Activated naive CD4-positive, alpha-beta T cell treated with anti-CD3 and anti-CD28 coated beads, Interleukin-2, amount 50 U/mL, for 72 hours (primary cell): Measurements from ENCODE around the gene MC3R. TPM values are rescaled to one million over a fixed set of nuclear protein-coding genes. Genes with fewer than 3 reads are reported as not detected.
"Not testable (repeated sequence)": the region's sequence is repeated elsewhere in the genome, so short reads cannot be mapped to it uniquely, and the experiment has no call there.

Source experiments
- ATAC-seq, 2 donors: fragments of 150-1000 bp; cut with Tn5 transposase; 2 replicates each; pipeline ENCODE4 v1.10.0; 2021; ENCODE audit warnings: mild to moderate bottlenecking in 2 of 2, moderate library complexity in 2 of 2
- DNase-seq, 2 donors: peaks; one replicate each; pipeline ENCODE4 v3.0.0; 2021 to 2022; ENCODE audit warnings: low spot score in 2 of 2
- H3K27ac Mint-ChIP-seq, 2 donors: one replicate each; pipeline ENCODE4 v1.8.0; 2022; ENCODE audit warnings: mild to moderate bottlenecking in 2 of 2, mixed read lengths in 2 of 2
- H3K36me3 Mint-ChIP-seq, 2 donors: one replicate each; pipeline ENCODE4 v1.8.0; 2022; ENCODE audit warnings: mixed read lengths in 2 of 2
- H3K9me3 Mint-ChIP-seq, 2 donors: one replicate each; pipeline ENCODE4 v1.8.0; 2022; ENCODE audit warnings: mixed read lengths in 2 of 2
- total RNA-seq, 2 donors: library from RNA; stranded (reverse); gene quantifications; one replicate each; pipeline ENCODE4 v1.2.3, GENCODE V29; 2022

MC3R gene
- not detected for total RNA-seq

GRCh38 chr20:56247954-56248782 is at the start of gene MC3R:
TSS of gene MC3R (plus strand) at chr20:56248732. CDS start at chr20:56248844, 112 bp downstream.
- ATAC-seq = peak in 1 of 2 donors; percentile 76
- no peak within 1 kb of the TSS for H3K27ac Mint-ChIP-seq
- no peaks in the 10 kb centered on the region for H3K36me3 Mint-ChIP-seq
- H3K9me3 Mint-ChIP-seq = no peaks in the 10 kb centered on the region
- DNase-seq = peak in 1 of 2 donors; percentile 36

- DNase-seq (peak in 1 of 2 donors; percentile 15), ATAC-seq (no peak)
- H3K9me3 Mint-ChIP-seq = peaks cover 20 to 23% of the 10 kb centered on the region in 2 donors
- peaks cover 17 to 20% of the 10 kb centered on the region in 2 donors for H3K36me3 Mint-ChIP-seq
- no peak overlapping the region for H3K27ac Mint-ChIP-seq
Observed at GRCh38 chr20:56200456-56200855, 48.1 kb upstream of the MC3R start.

DNA sequence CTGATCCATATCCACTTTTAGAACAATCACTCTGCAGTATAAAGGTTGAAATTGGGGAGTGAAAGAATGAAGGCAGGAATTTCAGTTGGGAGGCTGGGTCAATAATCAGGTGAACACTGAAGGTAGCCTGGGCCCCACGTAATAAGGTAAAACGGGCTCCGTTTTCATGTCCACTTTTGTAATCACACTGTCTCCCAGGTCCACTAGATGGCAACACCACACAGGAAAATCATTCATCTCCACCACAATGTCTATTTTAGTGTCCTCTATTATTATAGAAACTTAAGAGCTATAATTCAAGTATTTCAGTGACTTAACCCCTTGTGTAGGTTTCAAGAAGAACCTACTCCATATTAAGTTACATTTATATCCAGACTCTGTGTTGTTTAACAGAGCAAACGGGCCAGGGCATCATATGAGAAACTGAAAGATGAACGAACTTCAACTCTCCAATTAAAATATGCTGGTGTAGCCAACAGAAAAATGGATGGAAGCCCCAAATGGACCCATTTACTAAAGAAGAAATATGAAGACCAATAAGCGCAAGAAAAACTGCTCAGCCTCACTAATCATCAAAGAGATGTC is 45.9 kb upstream of the MC3R start:
- H3K36me3 Mint-ChIP-seq = peaks cover 17 to 20% of the 10 kb centered on the region in 2 donors
- DNase-seq = no peak

GRCh38 chr20:56204206-56204605 is 44.3 kb upstream of the MC3R start:
- ATAC-seq (no peak), DNase-seq (no peak)
- Mint-ChIP-seq H3K36me3 (peaks cover 16 to 17% of the 10 kb centered on the region in 2 donors), H3K9me3 (peaks cover 19 to 20% of the 10 kb centered on the region in 2 donors), H3K27ac (no peak overlapping the region)

More for the DNA sequence above, 45.9 kb upstream of the MC3R start:
- Mint-ChIP-seq H3K27ac (no peak overlapping the region), H3K9me3 (peaks cover 20 to 23% of the 10 kb centered on the region in 2 donors)
- ATAC-seq = no peak

GRCh38 chr20:56205346-56205745 is 43.2 kb upstream of the MC3R start:
- no peak for ATAC-seq
- Mint-ChIP-seq H3K9me3 (peaks cover 9 to 10% of the 10 kb centered on the region in 2 donors), H3K36me3 (peaks cover 5 to 10% of the 10 kb centered on the region in 2 donors), H3K27ac (no peak overlapping the region)
- DNase-seq = no peak

GRCh38 chr20:56207656-56208055 is 40.9 kb upstream of the MC3R start:
- Mint-ChIP-seq H3K36me3 (no peaks in the 10 kb centered on the region), H3K9me3 (no peaks in the 10 kb centered on the region), H3K27ac (no peak overlapping the region)
- ATAC-seq (no peak), DNase-seq (no peak)

GRCh38 chr20:56208121-56208520 is 40.4 kb upstream of the MC3R start:
- ATAC-seq (no peak), DNase-seq (no peak)
- Mint-ChIP-seq H3K27ac (no peak overlapping the region), H3K36me3 (no peaks in the 10 kb centered on the region), H3K9me3 (no peaks in the 10 kb centered on the region)

- DNase-seq = no peak
- ATAC-seq = no peak
- Mint-ChIP-seq H3K9me3 (no peaks in the 10 kb centered on the region), H3K36me3 (no peaks in the 10 kb centered on the region), H3K27ac (no peak overlapping the region)
Observed at GRCh38 chr20:56211051-56211450, 37.5 kb upstream of the MC3R start.

DNA sequence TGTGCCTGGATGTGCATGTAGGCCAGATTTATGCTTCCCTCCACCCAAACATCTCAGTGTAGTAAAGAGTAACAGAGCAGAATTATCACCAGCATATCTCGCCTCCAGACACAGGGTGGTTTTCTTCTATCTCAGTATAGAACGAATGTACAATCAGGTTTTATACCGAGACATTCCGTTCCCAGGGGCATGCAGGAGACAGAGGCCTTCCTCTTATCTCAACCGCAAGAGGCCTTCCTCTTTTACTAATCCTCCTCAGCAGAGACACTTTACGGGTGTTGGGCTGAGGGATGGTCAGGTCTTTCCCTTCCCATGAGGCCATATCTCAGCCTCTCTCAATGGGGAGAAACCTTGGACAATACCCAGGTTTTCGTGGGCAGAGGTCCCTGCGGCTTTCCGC is 36.4 kb upstream of the MC3R start:
- H3K9me3 Mint-ChIP-seq = no peaks in the 10 kb centered on the region
- H3K36me3 Mint-ChIP-seq = no peaks in the 10 kb centered on the region
- no peak overlapping the region for H3K27ac Mint-ChIP-seq
- ATAC-seq = no peak
- no peak for DNase-seq

DNA sequence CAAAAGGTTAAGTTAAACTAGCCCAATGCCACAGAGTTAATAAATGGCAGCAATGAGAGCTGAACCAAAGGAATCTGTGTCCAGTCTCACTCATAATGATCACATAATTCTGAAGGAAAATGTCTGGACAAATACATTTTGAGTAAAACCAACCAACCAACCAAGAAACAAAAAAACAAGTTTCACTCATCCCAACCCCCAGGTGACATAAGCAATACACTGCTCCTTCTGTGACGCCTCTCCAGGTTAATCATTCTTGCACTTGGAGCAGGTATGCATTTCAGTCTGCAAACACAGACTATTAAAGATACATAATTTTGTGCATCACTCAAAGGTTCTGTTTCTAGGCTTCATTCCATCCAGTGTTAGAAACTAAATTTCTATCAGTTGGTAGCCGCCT is 35.2 kb upstream of the MC3R start:
- no peak for ATAC-seq
- DNase-seq = no peak
- H3K36me3 Mint-ChIP-seq = no peaks in the 10 kb centered on the region
- no peaks in the 10 kb centered on the region for H3K9me3 Mint-ChIP-seq
- no peak overlapping the region for H3K27ac Mint-ChIP-seq

DNA sequence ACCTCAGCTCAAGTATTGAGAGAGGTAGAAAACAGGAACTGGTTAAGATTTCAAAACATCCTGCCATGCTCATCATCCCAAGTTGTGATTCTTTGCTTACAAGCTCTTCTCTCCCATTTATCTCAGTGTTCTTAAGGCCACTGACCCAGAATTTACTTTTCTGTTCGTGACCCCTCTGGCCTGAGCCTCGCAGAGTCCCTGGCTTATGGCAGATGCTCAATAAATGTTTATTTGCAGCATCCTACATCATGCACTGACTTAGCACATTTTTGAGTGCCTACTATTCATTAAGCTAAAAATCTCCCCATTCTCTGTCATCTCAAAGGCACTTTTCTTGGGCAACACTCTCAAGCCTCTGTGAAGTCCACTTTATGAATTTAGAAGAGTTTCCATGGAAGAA is 33.4 kb upstream of the MC3R start:
- Mint-ChIP-seq H3K9me3 (peaks cover 5% of the 10 kb centered on the region in 2 donors), H3K27ac (no peak overlapping the region), H3K36me3 (peaks cover 0 to 5% of the 10 kb centered on the region in 2 donors)
- ATAC-seq = no peak
- DNase-seq = no peak

DNA sequence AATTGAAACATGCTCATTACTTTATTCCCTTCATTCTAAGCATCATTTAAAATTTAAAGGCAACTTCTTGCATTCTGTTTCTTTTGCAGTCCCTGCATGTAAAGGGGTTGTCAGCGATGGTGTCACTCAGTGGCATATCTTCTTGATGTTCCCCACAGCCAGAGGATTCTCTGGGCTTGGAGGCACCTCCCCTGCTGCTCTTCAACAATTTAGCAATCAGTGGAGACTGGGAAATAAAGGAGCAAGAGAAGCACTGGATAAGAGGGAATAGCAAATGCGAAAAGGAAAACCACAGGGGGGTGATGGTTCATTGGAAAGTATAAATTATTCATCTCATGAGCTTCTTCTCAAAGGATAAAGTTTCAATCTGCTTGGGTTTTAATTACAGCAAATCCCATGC is 30.7 kb upstream of the MC3R start:
- ATAC-seq (no peak), DNase-seq (no peak)
- H3K27ac Mint-ChIP-seq = no peak overlapping the region
- H3K36me3 Mint-ChIP-seq = peaks cover 0 to 5% of the 10 kb centered on the region in 2 donors
- H3K9me3 Mint-ChIP-seq = peaks cover 9 to 11% of the 10 kb centered on the region in 2 donors

DNA sequence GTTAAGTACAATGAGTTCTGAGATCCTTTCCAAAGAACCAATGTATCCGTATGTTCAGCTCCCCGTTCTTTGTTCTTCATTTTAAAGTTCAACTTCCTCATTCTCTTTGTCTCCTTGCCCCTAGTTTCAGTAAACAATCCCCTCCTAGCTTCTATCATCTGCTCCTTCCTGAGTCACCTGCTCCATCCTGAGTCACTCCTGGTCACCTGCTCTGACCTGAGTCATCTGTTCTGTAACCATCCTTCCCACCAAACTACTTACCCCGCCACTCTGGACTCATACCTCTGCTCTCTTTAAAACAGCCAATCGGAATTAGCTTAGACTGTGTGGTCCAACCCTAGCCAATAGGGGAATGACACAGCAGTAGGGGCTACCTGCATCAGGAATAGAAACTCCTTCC is 27.3 kb upstream of the MC3R start:
- ATAC-seq, H3K36me3 Mint-ChIP-seq, H3K27ac Mint-ChIP-seq, DNase-seq: not testable (repeated sequence)
- H3K9me3 Mint-ChIP-seq = peaks cover 9 to 11% of the 10 kb centered on the region in 2 donors

DNA sequence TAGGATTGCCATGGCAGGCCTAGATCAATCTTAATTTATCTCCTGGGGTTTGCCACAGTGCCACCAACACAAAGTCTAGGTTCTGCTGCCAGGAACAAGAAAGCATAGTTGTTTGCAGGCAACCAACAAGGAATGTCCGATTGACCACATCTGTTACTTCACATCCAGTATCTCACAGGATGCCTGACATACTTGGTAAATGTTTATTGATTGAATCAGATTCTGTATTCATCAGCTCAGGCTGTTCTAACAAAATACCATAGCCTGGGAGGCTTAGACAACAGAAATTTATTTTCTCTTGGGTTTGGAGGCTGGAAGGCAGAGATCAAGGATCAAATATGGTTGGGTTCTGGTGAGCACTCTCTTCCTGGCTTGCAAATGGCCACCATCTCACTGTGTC is 26.3 kb upstream of the MC3R start:
- Mint-ChIP-seq H3K36me3 (peaks cover 0 to 5% of the 10 kb centered on the region in 2 donors), H3K27ac (no peak overlapping the region), H3K9me3 (peaks cover 9 to 11% of the 10 kb centered on the region in 2 donors)
- ATAC-seq (no peak), DNase-seq (no peak)

GRCh38 chr20:56222945-56223344 is 25.6 kb upstream of the MC3R start:
- Mint-ChIP-seq H3K27ac (no peak overlapping the region), H3K36me3 (peaks cover 0 to 5% of the 10 kb centered on the region in 2 donors), H3K9me3 (peaks cover 9 to 11% of the 10 kb centered on the region in 2 donors)
- DNase-seq (no peak), ATAC-seq (no peak)

- Mint-ChIP-seq H3K27ac (no peak overlapping the region), H3K36me3 (peaks cover 0 to 5% of the 10 kb centered on the region in 2 donors), H3K9me3 (peaks cover 9 to 11% of the 10 kb centered on the region in 2 donors)
- DNase-seq (no peak), ATAC-seq (no peak)
Observed at GRCh38 chr20:56223352-56223751, 25.2 kb upstream of the MC3R start.

DNA sequence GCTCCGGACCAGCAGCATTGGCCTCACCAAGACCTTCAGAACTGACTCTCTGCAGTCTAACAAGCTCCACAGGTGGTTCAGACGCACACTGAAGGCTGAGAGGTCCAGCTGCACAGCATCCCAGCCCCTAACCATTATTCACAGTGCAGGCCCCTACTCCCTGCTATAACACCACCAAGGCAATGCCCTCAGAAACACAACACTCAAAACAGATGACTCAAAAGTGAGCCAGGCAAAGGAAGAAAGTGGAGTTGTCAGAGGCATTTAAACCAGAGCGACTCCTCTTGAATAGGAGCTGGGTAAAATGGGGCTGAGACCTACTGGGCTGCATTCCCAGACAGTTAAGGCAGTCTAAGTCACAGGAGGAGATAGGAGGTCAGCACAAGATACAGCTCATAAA is 20.5 kb upstream of the MC3R start:
- ATAC-seq = no peak
- Mint-ChIP-seq H3K36me3 (no peaks in the 10 kb centered on the region), H3K27ac (no peak overlapping the region), H3K9me3 (no peaks in the 10 kb centered on the region)
- no peak for DNase-seq

DNA sequence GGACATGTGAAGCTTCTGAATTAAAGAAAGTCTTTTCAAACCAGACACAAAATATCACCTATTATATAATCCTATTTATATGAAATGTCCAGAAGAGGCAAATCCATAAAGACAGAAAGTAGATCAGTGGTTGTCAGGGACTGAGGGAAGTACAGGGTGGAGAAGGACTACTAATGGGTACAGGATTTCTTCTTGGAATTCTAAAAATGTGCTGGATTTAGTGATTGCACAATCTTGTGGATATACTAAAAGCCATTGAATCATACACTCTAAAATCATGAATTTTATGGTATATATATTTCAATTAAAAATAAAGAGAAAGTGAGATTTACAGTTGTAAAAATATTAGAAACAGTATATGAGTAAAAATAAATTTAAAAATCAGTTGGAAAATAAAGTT is 18.7 kb upstream of the MC3R start:
- H3K36me3 Mint-ChIP-seq = peaks cover 8 to 14% of the 10 kb centered on the region in 2 donors
- DNase-seq (no peak), ATAC-seq (no peak)
- no peak overlapping the region for H3K27ac Mint-ChIP-seq
- peaks cover 14% of the 10 kb centered on the region in 2 donors for H3K9me3 Mint-ChIP-seq
